HAP-1 (cell line): Measurements from ENCODE around the gene NOXO1.

Experiments used
- DNase-seq, 2 experiments: peaks; one replicate each; pipeline ENCODE4 v3.0.0-alpha.2; 2016 to 2020; ENCODE audit warnings: low spot score in 2 of 2
- H3K27me3 ChIP-seq: fragments of 250-450 bp; sonication (Bioruptor Pico); 2 replicates; pipeline ENCODE4 v1.5.1; 2020; ENCODE audit warnings: low read depth, mild to moderate bottlenecking, moderate library complexity
- H3K36me3 ChIP-seq: fragments of 250-450 bp; sonication (Bioruptor Pico); replicated peaks from 2 replicates; pipeline ENCODE4 v1.5.1; 2020; ENCODE audit warnings: mild to moderate bottlenecking
- H3K4me1 ChIP-seq: fragments of 250-450 bp; sonication (Bioruptor Pico); 2 replicates; pipeline ENCODE4 v1.5.1; 2020; ENCODE audit warnings: mild to moderate bottlenecking
- H3K4me3 ChIP-seq: fragments of 250-450 bp; sonication (Bioruptor Pico); 2 replicates; pipeline ENCODE4 v1.5.1; 2020; ENCODE audit warnings: mild to moderate bottlenecking, moderate library complexity
- H3K9me3 ChIP-seq: fragments of 250-450 bp; sonication (Bioruptor Pico); 2 replicates; pipeline ENCODE4 v1.5.1; 2020; ENCODE audit warnings: mild to moderate bottlenecking, moderate library complexity
- in situ Hi-C: fragments of 300-500 bp; cut with MboI; formaldehyde crosslinking; loops from 3 replicates; pipeline ENCODE4 v1.14.3; 2020; ENCODE audit warnings: low sequenced_read_pairs, inconsistent platforms, mixed read lengths

NOXO1 gene, protein sequence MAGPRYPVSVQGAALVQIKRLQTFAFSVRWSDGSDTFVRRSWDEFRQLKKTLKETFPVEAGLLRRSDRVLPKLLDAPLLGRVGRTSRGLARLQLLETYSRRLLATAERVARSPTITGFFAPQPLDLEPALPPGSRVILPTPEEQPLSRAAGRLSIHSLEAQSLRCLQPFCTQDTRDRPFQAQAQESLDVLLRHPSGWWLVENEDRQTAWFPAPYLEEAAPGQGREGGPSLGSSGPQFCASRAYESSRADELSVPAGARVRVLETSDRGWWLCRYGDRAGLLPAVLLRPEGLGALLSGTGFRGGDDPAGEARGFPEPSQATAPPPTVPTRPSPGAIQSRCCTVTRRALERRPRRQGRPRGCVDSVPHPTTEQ

DNA sequence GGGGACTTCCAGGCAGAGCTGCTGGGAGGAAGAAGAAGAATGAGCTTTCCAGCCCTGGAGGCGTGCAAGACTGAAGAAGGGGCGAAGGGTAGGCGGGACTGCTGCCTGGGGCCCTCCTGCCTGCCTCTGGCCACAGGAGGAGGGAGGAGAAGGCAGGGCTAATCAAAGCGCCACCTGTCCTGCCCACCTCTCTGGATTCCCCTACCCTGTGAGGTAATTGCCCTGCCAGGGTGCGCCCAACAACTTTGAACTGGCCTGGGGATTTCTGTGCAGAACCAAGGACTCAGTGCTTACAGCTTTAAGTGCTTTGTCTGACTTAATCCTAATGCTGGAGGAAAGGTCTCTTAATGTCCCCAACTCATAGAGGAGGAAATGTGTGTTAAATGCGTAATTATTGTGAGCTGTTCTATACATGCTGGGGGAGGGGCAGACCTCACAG, at the start of gene NOXO1:
Gene NOXO1 (minus strand): TSS at position 72 of the 439 bp plus-strand sequence. CDS start 290 bp downstream, outside the sequence.
- Histone ChIP-seq H3K27me3 (peaks cover 12% of the 10 kb centered on the region), H3K9me3 (no peaks in the 10 kb centered on the region), H3K36me3 (peaks cover 33% of the 10 kb centered on the region), H3K4me1 (peaks cover 6% of the 10 kb centered on the region), H3K4me3 (no peak within 1 kb of the TSS)
- in situ Hi-C loops = loop anchor here (25.0 kb wide), 1 partner anchor 531 kb away; the partner anchor contains the start of genes AMDHD2 and ATP6V0C
- DNase-seq = no peak

- H3K9me3 ChIP-seq = no peaks in the 10 kb centered on the region
- 0 out of 2 replicates have a peak, but pooled peaks cover 4% of the 10 kb centered on the region for H3K36me3 ChIP-seq
- no peaks in the 10 kb centered on the region for H3K27me3 ChIP-seq
- in situ Hi-C loops = no loop called here
- no peak for DNase-seq
- H3K4me1 ChIP-seq = peaks cover 3% of the 10 kb centered on the region; the same call in 1 of the 2 replicates
- H3K4me3 ChIP-seq = no peak overlapping the region
These were observed 48.8 kb upstream of the NOXO1 start for GRCh38 chr16:2030036-2030435.

DNA sequence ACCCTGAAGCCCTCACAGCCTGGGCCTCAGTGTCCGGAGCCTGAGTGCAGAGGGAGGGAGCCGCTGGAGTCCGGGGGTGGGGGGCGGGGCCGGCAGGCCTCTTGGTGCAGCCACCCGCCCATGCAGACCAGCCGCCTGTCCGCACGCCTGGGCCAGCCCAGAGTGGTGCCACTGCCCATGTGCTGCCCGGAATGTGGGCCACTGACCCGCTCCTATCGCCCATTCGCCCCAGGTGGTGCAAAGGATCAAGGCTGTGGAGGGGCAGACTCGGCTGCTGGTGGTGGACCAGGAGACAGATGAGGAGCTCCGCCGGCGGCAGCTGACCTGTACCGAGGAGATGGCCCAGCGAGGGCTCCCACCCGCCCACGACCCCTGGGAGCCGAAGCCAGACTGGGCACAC, 48.1 kb upstream of the NOXO1 start:
- DNase-seq = no peak
- Histone ChIP-seq H3K4me3 (no peak overlapping the region), H3K27me3 (no peaks in the 10 kb centered on the region), H3K4me1 (peaks cover 3% of the 10 kb centered on the region; the same call in 1 of the 2 replicates), H3K9me3 (no peaks in the 10 kb centered on the region), H3K36me3 (0 out of 2 replicates have a peak, but pooled peaks cover 4% of the 10 kb centered on the region)
- in situ Hi-C loops = no loop called here

- H3K9me3 ChIP-seq = no peaks in the 10 kb centered on the region
- no peaks in the 10 kb centered on the region for H3K27me3 ChIP-seq
- 0 out of 2 replicates have a peak, but pooled peaks cover 4% of the 10 kb centered on the region for H3K36me3 ChIP-seq
- H3K4me3 ChIP-seq = no peak overlapping the region
- in situ Hi-C loops = no loop called here
- peaks cover 3% of the 10 kb centered on the region; the same call in 1 of the 2 replicates for H3K4me1 ChIP-seq
- no peak for DNase-seq
These were observed 47.5 kb upstream of the NOXO1 start for GRCh38 chr16:2028620-2029220.

DNA sequence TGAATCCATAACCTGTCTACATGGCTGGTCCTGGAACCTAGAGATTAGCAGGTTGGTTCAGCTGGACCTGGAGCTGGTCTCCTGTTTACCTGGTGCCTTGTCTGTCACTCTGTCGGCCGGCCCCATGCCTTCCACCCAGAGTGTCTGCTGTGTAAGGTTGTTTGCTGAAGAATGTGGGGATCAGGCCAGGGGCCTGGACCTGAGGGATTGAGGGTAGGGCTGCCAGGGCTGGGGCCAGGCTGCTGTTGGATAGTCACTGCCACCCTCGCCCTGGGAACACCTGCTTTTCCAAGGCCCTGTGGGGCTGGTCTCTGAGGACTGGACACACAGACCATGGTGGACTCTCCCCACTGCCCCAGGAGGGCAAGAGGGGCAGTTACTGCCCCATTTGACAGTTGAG, 46.9 kb upstream of the NOXO1 start:
- peak overlapping the region; percentile 44 for H3K4me3 ChIP-seq
- in situ Hi-C loops = no loop called here

DNA sequence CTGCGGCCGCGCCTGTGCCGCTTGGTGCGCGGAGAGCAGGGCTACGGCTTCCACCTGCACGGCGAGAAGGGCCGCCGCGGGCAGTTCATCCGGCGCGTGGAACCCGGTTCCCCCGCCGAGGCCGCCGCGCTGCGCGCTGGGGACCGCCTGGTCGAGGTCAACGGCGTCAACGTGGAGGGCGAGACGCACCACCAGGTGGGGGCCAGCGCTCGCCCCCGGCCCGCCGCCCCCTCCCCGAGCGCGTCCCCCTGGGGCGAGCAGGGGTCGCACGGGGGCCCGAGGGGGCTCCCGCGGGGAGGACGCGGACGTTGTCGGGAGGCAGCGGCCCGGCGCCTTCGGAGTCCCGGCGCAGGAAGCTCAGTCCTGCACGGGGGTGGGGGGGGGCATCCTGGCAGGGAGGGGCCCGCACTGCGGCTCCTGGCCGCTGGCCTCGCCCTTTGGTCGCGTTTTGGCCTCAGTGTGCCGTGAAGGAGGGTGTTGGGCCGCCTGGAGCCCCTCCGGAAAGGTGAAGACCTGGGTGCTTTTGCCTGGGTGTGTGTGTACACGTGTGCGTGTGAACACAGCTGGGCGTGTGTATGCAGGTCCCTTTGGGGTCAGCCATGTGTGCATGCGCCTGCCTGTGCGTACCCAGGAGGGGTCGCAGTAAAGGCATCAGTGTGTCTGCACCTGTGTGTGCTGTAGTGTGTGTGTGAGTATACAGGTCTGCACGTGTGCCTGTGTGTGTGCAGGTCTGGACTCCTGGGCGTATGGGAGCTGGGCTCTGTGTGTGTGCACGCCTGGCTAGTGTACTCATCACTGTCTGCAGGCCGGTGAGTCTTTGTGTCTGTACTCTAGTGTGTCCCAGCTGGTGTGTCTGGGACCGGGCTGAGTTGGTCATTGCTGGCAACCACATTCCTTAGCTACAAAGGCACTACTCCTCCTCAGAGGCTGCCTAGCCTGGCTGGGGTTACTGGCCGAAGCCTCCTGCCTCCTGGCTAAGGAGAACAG, 46.0 kb upstream of the NOXO1 start:
- in situ Hi-C loops = no loop called here
- H3K4me1 ChIP-seq = peaks cover 14% of the 10 kb centered on the region
- DNase-seq = peak in 1 of 2 experiments; percentile 57
- no peaks in the 10 kb centered on the region for H3K27me3 ChIP-seq
- H3K4me3 ChIP-seq = peak overlapping the region; percentile 44
- 0 out of 2 replicates have a peak, but pooled peaks cover 4% of the 10 kb centered on the region for H3K36me3 ChIP-seq
- H3K9me3 ChIP-seq = no peaks in the 10 kb centered on the region

More for the DNA sequence above, 46.9 kb upstream of the NOXO1 start:
- Histone ChIP-seq H3K4me1 (peaks cover 8% of the 10 kb centered on the region), H3K9me3 (no peaks in the 10 kb centered on the region), H3K27me3 (no peaks in the 10 kb centered on the region), H3K36me3 (0 out of 2 replicates have a peak, but pooled peaks cover 4% of the 10 kb centered on the region)
- DNase-seq = no peak

- in situ Hi-C loops = no loop called here
- H3K4me3 ChIP-seq = peak within 1 kb of the TSS; percentile 44
- H3K36me3 ChIP-seq = 0 out of 2 replicates have a peak, but pooled peaks cover 4% of the 10 kb centered on the region
- no peaks in the 10 kb centered on the region for H3K9me3 ChIP-seq
- peak in 1 of 2 experiments; percentile 60 for DNase-seq
- H3K27me3 ChIP-seq = no peaks in the 10 kb centered on the region
- H3K4me1 ChIP-seq = peaks cover 14% of the 10 kb centered on the region
These were observed 45.3 kb upstream of the NOXO1 start, which contains the start of gene NHERF2 for GRCh38 chr16:2026461-2027023. TSS of gene NHERF2 (plus strand) at chr16:2026902. CDS start at chr16:2027006, 104 bp downstream.

DNA sequence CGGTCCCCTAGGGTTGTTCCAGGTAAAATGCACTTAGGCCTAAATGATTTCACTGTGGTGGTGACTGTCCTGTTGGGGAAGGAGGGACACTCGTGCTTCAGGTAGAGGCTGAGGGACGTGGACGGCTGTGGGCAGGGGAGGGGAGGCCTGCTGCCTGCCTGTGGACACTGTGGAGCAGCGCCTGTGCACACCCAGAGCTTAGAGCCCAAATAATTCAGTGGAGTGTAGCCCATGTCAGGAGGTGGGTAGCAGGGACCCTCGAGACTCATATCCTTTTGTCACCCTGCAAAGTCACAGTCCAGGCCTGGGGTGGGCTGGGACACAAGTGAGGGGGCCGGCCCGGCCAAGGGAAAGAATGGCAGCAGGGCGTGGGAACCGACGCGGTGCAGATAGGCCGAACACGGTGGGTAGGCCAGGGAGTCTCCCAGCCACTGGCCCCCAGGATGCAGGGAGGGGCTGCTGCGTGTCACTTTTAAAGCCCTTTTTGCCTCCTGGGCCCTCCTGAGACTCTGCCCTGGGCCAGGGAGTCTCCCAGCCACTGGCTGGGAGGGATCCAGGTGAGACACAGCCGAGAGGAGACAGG, 44.7 kb upstream of the NOXO1 start:
- in situ Hi-C loops = no loop called here
- Histone ChIP-seq H3K4me3 (peak overlapping the region; percentile 26), H3K27me3 (no peaks in the 10 kb centered on the region), H3K9me3 (no peaks in the 10 kb centered on the region), H3K4me1 (peaks cover 14% of the 10 kb centered on the region), H3K36me3 (0 out of 2 replicates have a peak, but pooled peaks cover 4% of the 10 kb centered on the region)
- no peak for DNase-seq

DNA sequence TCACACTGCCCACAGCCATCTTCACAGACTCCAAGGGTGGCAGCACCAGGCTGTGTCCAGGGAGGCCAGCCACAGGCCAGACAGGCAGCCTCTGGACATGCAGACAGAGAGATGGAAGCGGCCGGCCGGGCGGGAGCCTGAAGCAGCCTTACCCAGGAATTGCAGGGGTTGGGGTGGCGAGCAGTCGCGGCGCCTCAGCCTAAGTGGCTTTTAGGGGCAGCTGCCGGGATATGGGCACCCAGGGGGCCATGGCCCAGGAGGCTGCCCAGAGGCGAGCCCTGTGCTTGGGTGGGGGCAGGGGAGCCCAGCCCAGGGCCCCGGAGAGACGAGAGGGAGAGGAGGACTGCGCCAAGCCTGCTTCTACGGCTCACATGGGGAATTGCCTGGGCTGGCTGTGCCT, 44.0 kb upstream of the NOXO1 start:
- peaks cover 5% of the 10 kb centered on the region; the same call in 1 of the 2 replicates for H3K27me3 ChIP-seq
- H3K36me3 ChIP-seq = 0 out of 2 replicates have a peak, but pooled peaks cover 4% of the 10 kb centered on the region
- H3K4me3 ChIP-seq = no peak overlapping the region
- peaks cover 17% of the 10 kb centered on the region for H3K4me1 ChIP-seq
- no peaks in the 10 kb centered on the region for H3K9me3 ChIP-seq
- DNase-seq = no peak
- in situ Hi-C loops = no loop called here

DNA sequence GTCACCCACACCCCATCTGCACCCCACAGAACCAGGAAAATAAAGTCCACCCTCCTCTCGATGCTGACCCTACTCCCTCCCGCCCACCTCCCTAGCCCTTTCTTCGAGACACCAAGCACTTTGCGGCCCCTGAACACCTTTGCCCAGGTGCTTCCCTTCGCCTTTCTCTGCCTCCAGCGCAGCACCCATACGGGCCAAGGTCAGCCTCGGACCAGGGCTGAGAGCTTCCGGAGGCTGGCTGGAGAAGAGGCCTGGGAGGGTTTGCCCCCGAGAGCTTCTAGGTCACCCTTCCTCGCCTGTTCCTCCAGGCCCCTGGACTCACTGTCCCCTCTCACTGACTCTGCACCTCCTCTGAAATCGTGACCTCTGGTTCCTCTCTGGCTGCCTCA, 42.8 kb upstream of the NOXO1 start:
- Histone ChIP-seq H3K9me3 (no peaks in the 10 kb centered on the region), H3K27me3 (peaks cover 10% of the 10 kb centered on the region; the same call in 1 of the 2 replicates), H3K36me3 (no peaks in the 10 kb centered on the region), H3K4me3 (no peak overlapping the region), H3K4me1 (peaks cover 17% of the 10 kb centered on the region)
- in situ Hi-C loops = loop anchor here (5.0 kb wide), 1 partner anchor 118 kb away; no protein-coding TSS in a partner anchor
- DNase-seq = no peak

DNA sequence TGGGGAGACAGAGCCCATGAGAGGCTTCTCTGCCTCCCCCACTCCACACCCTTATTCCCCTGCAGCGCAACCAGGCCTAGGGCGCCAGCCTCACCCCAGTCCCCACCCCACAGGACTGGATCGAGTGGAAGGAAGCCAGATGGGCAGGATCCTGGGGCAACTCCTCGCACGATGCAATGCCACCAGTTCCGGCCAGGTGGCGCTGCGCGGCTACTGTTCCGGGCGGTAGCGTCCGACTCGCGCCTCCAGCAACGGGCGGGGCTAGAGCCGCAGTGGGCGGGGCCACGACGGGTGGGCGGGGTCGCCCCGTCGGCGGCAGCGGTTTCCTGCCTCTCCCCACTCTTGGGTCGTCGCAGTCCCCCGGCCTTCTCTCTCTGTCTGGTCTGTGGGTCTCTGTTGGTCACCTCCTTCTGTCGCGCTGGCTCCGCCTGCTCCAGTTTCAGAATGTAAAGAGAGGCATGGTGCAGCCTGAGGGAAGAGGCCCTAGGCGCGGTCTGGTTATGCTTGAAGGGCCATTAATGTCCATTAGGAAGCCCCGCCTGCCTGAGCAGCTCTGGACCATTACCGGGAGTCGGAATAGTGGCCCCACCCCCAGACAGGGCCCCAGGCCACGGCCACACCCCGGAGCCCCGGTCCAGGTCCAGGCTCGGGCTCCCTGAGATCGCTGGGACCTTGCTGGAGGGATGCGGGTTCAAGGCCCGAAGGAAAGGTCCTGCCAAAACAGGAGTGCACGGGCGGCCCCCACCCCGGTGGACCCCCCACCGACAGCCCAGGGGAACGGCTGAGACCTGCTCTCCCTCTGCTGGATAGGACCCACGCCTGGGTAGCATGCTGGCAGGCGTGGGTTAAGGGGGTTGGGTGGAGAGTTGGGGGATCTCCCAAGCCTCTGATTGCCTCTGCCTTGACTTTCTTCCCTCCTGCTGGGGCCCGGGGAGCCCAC, 42.1 kb upstream of the NOXO1 start:
- Histone ChIP-seq H3K36me3 (no peaks in the 10 kb centered on the region), H3K27me3 (peaks cover 10% of the 10 kb centered on the region; the same call in 1 of the 2 replicates), H3K4me3 (peak overlapping the region; percentile 11), H3K9me3 (no peaks in the 10 kb centered on the region), H3K4me1 (peaks cover 17% of the 10 kb centered on the region)
- peak; percentile 74 to 95 for DNase-seq
- in situ Hi-C loops = loop anchor here (5.0 kb wide), 1 partner anchor 119 kb away; no protein-coding TSS in a partner anchor
